ENCODE results near the gene PROKR1. TPM values are rescaled to one million over a fixed set of nuclear protein-coding genes. Genes with fewer than 3 reads are reported as not detected.

PROKR1 gene
- total and polyA plus RNA-seq, 2 donors (not counting 1 experiment from before 2014, with no cell fraction given), result 0.01 TPM; not detected in 1

DNA sequence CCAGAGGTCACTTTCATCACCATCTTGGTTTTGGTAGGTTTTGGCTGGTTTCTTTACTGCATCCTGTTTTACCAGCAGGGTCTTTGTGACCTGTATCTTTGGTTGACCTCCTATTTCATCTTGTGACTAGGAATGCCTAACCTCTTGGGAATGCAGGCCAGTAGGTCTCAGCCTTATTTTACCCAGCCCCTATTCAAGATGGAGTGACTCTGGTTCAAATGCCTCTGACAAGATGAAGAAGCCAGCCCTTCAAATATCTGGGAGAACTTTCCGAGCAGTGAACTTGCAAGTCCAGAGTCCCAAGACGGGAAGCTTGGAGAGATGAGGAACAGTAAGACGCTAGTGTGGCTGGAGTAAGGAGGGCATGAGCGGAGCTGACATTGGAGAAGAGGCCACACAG, 28.6 kb downstream of the PROKR1 start:
- H3K4me2 ChIP-seq (replicated peaks; ENCODE audit: low read depth, low read length, poor library complexity, severe bottlenecking), result no peak overlapping the region
- H3K4me1 ChIP-seq (ENCODE audit: control insufficient read depth in 2 of 2, insufficient read depth in 2 of 2, low read length in 2 of 2), result no peaks in the 10 kb centered on the region
- Mint-ChIP-seq H3K27ac (no peak overlapping the region), H3K4me1 (no peaks in the 10 kb centered on the region), H3K9me3 (ENCODE audit: insufficient read depth) (peaks cover 7% of the 10 kb centered on the region), H3K27me3 (peaks cover 3% of the 10 kb centered on the region), H3K4me3 (no peak overlapping the region)
- H2AFZ ChIP-seq (ENCODE audit: insufficient read depth, low read depth, low read length, poor library complexity, severe bottlenecking), result no peak overlapping the region
- TF ChIP-seq EZH2 (IDR thresholded peaks at IDR 0.05; ENCODE audit: borderline replicate concordance, insufficient read depth, low read depth, low read length, poor library complexity, severe bottlenecking), result no peak
- TF ChIP-seq, protein P1, sequence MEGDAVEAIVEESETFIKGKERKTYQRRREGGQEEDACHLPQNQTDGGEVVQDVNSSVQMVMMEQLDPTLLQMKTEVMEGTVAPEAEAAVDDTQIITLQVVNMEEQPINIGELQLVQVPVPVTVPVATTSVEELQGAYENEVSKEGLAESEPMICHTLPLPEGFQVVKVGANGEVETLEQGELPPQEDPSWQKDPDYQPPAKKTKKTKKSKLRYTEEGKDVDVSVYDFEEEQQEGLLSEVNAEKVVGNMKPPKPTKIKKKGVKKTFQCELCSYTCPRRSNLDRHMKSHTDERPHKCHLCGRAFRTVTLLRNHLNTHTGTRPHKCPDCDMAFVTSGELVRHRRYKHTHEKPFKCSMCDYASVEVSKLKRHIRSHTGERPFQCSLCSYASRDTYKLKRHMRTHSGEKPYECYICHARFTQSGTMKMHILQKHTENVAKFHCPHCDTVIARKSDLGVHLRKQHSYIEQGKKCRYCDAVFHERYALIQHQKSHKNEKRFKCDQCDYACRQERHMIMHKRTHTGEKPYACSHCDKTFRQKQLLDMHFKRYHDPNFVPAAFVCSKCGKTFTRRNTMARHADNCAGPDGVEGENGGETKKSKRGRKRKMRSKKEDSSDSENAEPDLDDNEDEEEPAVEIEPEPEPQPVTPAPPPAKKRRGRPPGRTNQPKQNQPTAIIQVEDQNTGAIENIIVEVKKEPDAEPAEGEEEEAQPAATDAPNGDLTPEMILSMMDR (IDR thresholded peaks at IDR 0.05), result no peak
- ATAC-seq (ENCODE audit: low read depth), result no peak
- POLR2A ChIA-PET, result no interaction called here
- no peak overlapping the region for H3K27ac ChIP-seq (ENCODE audit: low read length in 2 of 2)
- no peak overlapping the region for H3K4me3 ChIP-seq (ENCODE audit: control extremely low read depth in 1 of 5, extremely low read depth in 1 of 5, insufficient read depth in 1 of 5, low read depth in 2 of 5, low read length in 4 of 5)
- CTCF ChIA-PET, result no interaction called here
- WGBS (ENCODE audit: insufficient coverage), result no CpG with 5 or more reads among the region's 4 CpGs
- intact Hi-C loops (cut with micrococcal nuclease), result no loop called here
- no peaks in the 10 kb centered on the region for H3K79me2 ChIP-seq (ENCODE audit: control insufficient read depth, insufficient read depth, low read length)
- no peaks in the 10 kb centered on the region for H3K27me3 ChIP-seq (replicated peaks in 1 of 4; ENCODE audit: control extremely low read depth in 1 of 4, control insufficient read depth in 3 of 4, insufficient read depth in 4 of 4, low read length in 3 of 4)
- H3K36me3 ChIP-seq (replicated peaks in 1 of 2; ENCODE audit: control extremely low read depth in 1 of 2, control insufficient read depth in 1 of 2, extremely low read depth in 1 of 2, insufficient read depth in 2 of 2, low read length in 1 of 2), result no peaks in the 10 kb centered on the region
- peaks cover 1 to 8% (median 3%) of the 10 kb centered on the region in 3 donors for H3K9me3 ChIP-seq (ENCODE audit: control extremely low read depth in 1 of 3, control insufficient read depth in 2 of 3, insufficient read depth in 1 of 3, low read length in 2 of 3)
- DNase-seq, result no peak
- H3K9ac ChIP-seq (ENCODE audit: low read length), result no peak overlapping the region
- H4K20me1 ChIP-seq (ENCODE audit: control insufficient read depth, insufficient read depth, low read length, poor library complexity, severe bottlenecking), result no peaks in the 10 kb centered on the region

DNA sequence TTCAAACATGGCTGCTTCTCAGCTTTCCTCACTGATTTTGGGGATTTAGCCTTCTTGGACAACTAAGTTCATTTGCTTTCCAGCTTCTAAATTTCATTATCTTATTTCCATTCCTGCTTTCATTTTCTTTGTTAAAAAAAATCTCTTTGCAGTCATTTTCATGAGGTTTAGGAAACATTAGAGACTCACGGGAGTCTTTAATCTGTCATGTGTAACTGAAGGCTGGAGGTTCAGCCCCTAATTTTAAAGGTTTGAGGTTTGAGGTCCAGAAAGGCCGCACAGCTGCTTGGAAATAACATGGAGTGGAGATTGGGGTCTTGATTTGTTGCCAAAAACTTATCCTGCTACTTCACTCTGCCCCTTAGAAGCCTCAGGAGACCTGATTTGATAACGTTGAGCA, 30.3 kb downstream of the PROKR1 start:
- ATAC-seq (ENCODE audit: low read depth) (no peak), DNase-seq (no peak)
- intact Hi-C loops (cut with micrococcal nuclease), result no loop called here
- Histone ChIP-seq H3K4me2 (replicated peaks; ENCODE audit: low read depth, low read length, poor library complexity, severe bottlenecking) (no peak overlapping the region), H3K36me3 (replicated peaks in 1 of 2; ENCODE audit: control extremely low read depth in 1 of 2, control insufficient read depth in 1 of 2, extremely low read depth in 1 of 2, insufficient read depth in 2 of 2, low read length in 1 of 2) (no peaks in the 10 kb centered on the region), H3K9me3 (ENCODE audit: control extremely low read depth in 1 of 3, control insufficient read depth in 2 of 3, insufficient read depth in 1 of 3, low read length in 2 of 3) (peaks cover 1 to 4% (median 3%) of the 10 kb centered on the region in 3 donors), H3K9ac (ENCODE audit: low read length) (no peak overlapping the region), H3K27me3 (replicated peaks in 1 of 4; ENCODE audit: control extremely low read depth in 1 of 4, control insufficient read depth in 3 of 4, insufficient read depth in 4 of 4, low read length in 3 of 4) (no peaks in the 10 kb centered on the region), H3K79me2 (ENCODE audit: control insufficient read depth, insufficient read depth, low read length) (no peaks in the 10 kb centered on the region), H3K4me3 (ENCODE audit: control extremely low read depth in 1 of 5, extremely low read depth in 1 of 5, insufficient read depth in 1 of 5, low read depth in 2 of 5, low read length in 4 of 5) (no peak overlapping the region), H4K20me1 (ENCODE audit: control insufficient read depth, insufficient read depth, low read length, poor library complexity, severe bottlenecking) (no peaks in the 10 kb centered on the region), H3K4me1 (ENCODE audit: control insufficient read depth in 2 of 2, insufficient read depth in 2 of 2, low read length in 2 of 2) (no peaks in the 10 kb centered on the region), H2AFZ (ENCODE audit: insufficient read depth, low read depth, low read length, poor library complexity, severe bottlenecking) (no peak overlapping the region), H3K27ac (ENCODE audit: low read length in 2 of 2) (no peak overlapping the region)
- Mint-ChIP-seq H3K9me3 (ENCODE audit: insufficient read depth) (peaks cover 3% of the 10 kb centered on the region), H3K27ac (no peak overlapping the region), H3K27me3 (peaks cover 3% of the 10 kb centered on the region), H3K4me3 (no peak overlapping the region), H3K4me1 (no peaks in the 10 kb centered on the region)
- ChIA-PET POLR2A (no interaction called here), CTCF (no interaction called here)
- WGBS (ENCODE audit: insufficient coverage), result 0% methylated on average over 1 of the region's 3 CpGs
- TF ChIP-seq, protein P1 (IDR thresholded peaks at IDR 0.05), result no peak
- no peak for TF ChIP-seq EZH2 (IDR thresholded peaks at IDR 0.05; ENCODE audit: borderline replicate concordance, insufficient read depth, low read depth, low read length, poor library complexity, severe bottlenecking)

Data from B cell (primary cell).